ENCODE results near the gene GPX3.

Gene GPX3, protein sequence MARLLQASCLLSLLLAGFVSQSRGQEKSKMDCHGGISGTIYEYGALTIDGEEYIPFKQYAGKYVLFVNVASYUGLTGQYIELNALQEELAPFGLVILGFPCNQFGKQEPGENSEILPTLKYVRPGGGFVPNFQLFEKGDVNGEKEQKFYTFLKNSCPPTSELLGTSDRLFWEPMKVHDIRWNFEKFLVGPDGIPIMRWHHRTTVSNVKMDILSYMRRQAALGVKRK

DNA sequence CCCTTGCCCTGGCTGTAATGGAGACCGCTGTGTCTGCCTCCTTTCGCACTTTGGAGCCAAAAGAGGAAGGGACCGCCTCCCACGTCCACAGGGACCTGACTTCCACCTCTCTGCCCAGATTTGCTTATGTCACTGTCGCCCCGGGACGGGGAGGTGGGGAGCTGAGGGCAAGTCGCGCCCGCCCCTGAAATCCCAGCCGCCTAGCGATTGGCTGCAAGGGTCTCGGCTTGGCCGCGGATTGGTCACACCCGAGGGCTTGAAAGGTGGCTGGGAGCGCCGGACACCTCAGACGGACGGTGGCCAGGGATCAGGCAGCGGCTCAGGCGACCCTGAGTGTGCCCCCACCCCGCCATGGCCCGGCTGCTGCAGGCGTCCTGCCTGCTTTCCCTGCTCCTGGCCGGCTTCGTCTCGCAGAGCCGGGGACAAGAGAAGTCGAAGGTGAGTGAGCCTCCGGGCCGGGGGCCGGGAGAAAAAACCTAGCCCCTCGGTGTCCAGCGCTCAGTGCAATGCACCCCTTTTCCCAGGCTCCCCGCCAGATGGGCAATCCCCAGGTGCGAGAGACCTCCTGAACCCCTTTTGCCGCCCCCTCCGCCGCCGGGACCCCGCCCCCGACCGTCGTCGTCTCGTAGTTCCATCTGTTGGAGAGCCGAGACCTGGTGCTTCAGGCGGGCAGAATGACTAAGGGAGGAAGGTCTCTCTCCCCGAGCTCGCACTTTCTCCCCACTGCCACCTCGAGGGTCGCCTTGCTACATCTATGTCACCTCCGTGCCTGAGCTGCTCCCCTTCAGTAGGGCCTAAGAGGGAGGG, at the start of gene GPX3:
Gene GPX3 (plus strand): TSS at position 288 of the 807 bp plus-strand sequence. CDS start 64 bp downstream, at position 352.
- peak; percentile 74 for DNase-seq

DNA sequence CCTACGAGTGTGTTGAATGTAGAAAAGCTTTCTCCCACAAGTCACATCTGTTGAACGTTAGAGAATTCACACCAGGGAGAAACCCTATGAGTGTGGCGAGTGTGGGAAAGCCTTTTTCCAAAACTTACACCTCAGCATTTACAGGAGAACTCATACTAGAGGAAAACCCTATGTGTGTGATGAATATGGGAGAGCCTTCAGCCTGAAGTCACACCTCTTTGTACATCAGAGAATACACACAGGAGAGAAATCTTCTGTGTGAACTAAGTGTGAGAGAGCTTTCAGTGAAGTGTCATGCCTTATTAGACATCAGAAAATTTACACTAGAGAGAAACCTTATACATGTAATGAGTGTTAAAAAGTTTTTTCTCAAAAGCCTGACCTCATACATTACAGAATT, 41.8 kb upstream of the GPX3 start:
- DNase-seq: no peak

DNA sequence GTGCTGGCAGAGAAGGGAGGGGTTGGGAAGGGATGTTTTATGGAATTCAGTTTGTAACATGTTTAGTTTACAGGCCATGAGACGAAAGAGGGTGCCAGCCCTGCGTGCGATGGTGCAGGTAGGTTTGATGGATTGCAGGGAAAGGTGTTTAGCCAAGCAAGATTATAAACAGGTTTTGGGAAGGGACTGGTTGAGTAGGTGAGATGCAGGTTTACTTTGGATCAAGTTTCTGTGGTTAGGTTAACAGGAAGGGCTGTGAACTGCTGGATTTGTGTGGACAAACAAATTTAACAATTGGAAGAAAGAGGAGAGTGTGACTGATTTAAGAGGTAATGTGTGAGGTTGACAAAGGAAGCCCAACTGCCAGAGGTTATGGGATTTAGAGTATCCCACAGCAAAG, 32.6 kb upstream of the GPX3 start:
- no peak for DNase-seq

DNA sequence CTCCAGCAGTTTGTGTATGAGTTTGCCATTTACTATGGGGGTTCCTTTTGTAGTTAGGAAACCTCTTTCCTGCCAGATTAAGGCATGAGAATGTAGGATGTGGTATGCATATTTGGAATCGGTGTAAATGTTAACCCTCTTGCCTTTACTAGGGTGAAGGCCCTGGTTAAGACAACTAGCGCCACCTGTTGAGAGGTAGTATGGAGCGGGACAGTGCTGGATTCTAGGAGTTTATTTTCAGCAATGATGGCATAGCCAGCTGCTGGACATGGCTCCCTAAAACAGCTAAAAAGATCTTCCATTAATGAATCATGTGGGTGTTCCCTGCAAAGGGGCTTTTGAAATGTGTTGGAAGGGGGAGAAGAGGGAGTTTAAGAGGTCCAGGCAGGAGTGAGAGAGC, 30.7 kb upstream of the GPX3 start:
- no peak for DNase-seq

DNA sequence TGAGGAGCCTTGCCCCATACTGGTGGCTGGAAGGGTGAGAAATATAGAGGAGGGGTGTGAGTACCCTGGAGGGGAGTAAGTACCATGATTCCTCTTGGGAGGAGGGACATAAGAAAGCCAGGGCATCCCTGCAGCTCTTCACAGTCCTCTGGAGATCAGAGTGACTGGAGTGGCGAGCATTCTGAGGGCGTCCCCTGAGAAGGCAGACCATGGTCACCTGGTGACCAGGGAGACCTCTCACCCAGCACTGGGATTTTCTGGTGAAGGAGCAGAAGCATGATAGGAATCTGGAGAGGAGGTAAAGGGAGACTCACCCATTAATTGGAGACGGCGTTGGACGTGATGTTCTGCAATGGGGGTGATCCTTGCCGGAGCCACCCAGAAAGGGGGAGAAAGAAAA, 27.7 kb upstream of the GPX3 start:
- no peak for DNase-seq

DNA sequence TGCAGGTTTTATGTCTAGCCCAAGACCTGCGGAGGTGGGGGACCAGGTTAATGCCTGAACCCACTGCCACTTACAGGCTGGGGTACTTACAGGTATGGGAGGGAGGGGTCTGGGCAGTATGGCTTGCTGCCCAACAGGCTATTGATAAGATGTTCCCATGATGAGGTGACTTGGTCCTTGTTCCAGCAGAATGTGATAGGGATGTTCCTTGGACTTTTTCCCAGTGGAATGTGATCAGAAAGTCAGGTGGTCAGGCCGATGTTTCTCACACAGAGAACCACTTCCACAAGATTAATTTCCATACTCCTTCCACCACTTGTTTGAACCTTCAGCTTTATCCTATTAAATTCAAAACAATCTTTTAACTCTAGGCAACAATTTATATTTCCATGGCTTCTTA, 27.0 kb upstream of the GPX3 start:
- no peak for DNase-seq

DNA sequence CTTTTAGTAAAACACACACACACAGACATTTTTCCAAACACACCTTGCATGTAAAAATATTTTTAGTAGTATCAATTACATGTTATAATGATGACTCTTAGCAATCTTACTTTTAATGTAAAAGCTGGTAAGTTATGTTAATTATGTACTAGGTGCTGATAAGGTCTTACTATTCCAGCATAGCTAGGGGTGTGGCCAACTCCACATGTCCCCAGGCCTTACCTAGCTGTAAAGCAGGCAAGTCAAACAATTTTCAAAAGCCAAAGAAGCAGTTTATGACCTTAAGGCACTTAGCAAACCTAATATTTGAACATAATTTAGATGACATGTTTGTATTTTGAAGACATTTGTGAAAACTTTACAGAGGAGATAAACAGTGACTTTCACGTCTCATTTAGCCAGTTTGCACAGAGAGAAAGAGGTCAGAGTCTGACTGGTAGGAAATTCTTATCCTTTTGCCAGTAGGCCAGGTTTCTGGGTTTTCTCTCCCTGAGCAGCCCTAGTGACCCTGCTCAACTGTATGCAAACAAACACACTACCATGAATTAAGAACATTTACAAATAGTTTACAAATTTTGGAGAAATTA, 26.5 kb upstream of the GPX3 start:
- DNase-seq: no peak

DNA sequence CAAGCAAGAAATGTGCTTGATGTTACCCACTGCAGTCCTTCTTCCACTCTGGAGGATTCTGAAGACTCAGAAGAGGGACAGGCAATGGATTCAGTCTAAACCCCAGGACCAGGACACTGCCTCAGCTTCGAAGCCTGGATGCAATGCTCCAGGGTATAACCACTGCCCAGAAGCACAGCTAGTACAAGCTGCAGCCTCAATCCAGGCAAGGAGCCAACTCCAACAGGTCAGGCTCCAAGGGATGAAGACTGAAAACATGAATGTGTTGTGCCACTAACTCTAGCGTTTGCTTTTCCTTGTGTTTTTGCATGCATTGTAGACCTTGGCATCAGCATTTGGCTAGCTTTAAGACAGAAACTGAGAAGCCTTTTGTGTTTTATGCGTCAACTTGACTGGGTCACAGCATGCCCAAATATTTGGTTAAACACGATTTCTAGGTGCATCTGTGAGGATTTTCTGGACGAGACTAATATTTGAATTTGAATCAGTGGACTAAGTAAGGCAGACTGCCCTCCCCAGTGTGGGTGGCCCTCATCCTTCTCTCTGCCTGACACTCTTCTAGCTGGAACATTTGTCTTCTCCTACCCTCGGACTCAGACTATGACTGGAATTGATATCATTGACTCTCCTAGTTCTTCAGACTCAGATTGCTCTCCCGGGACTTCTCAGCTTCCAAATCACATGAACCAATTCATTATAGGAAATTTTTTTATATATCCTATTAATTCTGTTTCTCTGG, 20.5 kb upstream of the GPX3 start:
- no peak for DNase-seq

DNA sequence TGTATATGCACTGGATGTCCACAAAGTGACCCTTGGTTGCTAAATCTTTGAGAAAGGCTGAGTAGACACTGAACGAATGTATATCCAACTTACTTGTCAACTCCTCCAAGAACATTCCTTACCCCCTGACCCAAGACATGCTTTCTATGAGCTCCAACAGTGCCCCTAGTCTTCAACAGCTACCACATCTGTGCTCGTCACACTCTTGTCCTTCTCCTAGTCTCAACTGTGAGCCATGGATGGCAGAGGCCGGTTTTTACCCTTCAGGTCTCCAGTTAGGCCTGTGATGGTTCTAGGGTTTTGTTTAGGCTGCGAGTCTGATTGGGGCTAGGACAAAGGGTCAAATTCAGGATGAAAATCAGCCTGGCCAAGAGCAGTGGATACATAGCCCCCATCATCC, 19.0 kb upstream of the GPX3 start:
- no peak for DNase-seq

DNA sequence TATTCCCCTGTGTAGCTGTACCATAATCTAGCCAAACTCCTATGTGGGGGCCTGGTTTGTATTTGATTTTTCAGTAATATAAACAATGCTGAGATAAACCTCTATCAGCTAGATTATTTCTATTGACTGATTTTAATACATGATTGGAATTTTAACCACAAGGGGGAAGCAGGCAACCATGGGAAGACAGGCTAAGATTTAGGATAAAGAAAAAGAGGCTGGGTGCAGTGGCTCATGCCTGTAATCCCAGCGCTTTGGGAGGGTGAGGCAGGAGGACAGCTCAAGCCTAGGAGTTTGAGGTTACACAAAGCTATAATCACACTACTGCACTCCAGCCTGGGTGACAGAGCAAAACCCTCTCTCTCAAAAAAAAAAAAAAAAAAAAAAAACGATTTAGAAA, 18.1 kb upstream of the GPX3 start:
- DNase-seq: no peak

DNA sequence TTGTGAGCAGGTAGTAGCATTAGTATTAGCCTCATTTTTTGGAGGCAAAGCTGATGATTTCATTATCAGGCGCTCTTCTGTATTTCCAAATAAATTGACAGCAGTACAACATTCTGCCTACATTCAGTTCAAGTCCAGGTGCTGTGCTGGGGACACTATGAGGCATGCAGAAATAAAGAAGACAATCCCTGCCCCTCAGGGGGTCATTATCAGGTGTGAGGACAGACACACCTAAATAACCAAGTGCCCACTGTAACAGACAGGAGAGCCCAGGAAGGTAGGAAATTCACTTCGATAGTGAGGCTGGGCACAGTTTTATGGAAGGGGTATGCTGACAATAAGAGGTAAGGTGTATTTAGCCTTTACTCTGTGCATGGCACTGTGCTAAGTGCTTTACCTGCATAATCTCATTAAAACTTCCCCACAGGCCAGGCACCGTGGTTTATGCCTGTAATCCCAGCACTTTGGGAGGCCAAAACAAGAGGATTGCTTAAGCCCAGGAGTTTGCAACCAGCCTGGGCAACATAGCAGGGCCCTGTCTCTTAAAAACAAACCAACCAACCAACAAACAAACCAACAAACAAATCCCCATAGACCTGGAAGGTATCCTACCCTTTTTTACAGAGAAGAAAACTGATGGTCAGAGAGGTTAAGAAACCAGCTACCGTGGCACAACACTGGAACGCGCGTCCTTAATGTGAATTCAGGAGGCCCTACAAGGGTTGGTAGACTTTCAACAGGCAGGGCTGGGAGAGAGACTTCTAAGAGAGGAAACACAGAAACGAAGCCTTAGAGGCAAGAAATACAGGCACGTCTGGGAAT, 17.5 kb upstream of the GPX3 start:
- DNase-seq: no peak

DNA sequence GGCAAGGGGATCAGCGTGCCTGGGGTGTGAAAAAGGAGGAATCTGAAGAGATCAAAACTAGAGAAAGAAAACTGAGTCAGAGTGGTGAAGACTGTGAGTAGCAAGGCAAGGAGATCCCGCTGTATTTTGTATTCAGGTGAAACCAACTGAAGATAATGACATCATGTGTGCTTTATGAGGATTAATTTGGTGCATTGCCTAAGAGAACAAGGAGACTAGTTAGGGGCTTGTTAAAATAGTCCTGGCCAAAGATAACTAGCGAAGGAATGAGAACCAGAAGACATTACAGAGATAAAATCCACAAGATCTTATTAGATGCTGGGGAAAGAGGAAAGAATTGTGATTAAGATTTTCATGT, 16.9 kb upstream of the GPX3 start:
- DNase-seq: no peak

DNA sequence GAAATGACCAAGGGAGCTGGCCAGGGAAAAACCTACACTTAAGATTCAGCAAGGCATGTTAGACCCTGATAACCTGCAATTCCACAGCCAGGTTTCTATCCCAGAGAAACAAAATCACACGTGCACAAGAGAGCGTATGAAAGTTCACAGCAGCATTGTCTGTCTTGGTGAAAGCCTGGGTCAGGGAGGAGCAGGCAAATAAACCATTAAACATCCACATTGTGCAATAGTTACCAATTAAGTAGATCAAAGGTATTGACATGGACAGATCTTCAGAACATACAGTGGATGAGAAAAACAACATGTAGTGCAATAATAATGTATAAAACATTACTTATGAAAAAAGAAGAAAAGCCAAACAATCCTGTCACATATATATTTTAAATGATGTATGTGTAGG, 15.9 kb upstream of the GPX3 start:
- DNase-seq: no peak

DNA sequence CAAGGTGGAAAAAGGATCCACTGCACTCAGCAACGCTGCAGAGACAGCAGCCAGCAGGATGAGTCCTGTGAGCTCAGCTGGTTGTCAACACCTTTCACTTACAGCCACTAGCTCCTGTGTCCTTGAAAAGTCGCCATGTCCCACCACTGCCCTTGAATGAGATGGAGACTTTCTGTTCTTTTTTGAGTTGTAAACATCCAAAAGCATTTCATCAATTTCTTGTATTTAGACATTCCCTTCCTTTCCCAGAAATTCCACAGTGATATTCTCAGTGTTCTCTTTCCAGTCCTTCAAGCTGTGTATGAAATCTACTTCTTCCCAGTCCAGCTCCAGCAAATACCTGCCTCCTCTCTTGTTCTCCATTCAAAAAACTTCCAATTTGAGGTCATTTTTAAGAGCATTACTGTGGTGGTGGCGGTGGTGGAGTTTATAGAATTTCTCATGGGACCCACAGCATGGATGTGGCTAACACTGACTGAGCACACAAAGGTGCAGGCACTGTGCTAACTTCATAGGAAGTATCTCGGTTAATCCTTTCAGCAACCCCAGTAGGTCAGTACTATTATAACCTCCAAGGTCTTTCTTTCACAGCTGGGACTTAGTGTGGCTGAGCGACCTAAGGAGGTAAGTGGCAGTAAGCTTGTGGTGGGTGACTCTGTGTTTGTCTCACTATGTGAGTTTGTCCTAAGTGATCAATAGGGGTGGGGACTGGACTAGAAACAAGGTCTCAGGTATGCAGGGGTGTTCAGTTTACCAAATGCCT, 15.0 kb upstream of the GPX3 start:
- no peak for DNase-seq

DNA sequence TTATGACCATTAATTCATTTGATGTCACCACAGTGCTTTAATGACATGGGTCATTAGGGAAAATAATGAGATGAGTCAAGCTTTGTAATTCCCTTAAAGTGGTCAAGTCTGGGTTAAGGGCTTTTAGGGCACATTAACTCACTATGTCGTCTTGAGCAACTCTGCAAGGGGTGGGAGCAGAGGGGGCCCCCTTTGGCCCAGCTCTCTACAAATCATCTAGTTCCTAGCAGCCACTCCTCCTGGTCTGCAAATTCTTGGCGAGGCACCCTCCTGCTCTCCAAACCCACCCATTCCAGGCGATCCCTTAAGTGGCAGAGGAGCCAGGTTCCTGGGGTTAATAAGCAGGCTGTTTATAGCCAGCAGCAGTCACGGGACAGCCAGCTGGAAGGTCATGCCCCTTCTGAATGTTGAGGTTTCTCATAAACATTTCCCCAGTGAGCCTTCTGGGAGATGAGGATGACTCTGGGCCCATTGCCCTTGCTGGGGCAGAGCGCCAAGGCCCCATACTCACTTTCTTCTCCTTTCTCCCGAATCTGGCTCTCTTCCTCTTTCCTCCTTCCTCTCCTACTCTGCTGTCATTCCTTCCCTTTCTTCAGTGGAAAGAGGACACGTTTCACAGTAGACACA, 14.3 kb upstream of the GPX3 start:
- DNase-seq: no peak

DNA sequence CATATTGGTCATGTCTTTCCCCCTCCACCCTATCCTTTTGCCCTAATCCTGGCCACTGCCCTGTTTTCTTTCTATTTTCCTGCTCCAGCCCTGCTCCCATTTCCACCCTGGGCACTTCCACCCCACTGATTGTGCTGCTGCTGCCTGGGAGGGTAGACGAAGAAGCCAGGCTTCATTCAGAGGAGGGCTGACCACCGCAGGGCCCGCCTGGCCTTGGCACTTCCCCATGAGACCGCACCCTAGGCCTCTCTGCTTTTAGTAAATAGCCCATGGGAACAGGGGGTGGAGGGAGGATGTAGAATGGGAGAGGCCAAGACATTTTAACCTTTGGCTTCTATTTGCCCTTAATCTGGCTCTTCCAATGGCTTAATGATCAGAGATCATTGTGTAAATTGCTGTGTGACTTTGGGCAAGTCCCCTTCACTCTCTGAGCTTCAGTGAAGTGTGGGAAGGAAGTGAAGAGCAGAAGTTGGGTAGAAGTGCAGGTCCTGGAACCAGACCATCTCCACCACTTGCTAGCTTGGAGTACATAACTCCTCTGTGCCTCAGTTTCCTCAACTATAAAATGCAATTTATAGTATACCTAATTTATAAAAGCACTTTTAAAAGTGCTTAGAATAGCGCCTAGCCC, 13.6 kb upstream of the GPX3 start:
- DNase-seq: no peak

DNA sequence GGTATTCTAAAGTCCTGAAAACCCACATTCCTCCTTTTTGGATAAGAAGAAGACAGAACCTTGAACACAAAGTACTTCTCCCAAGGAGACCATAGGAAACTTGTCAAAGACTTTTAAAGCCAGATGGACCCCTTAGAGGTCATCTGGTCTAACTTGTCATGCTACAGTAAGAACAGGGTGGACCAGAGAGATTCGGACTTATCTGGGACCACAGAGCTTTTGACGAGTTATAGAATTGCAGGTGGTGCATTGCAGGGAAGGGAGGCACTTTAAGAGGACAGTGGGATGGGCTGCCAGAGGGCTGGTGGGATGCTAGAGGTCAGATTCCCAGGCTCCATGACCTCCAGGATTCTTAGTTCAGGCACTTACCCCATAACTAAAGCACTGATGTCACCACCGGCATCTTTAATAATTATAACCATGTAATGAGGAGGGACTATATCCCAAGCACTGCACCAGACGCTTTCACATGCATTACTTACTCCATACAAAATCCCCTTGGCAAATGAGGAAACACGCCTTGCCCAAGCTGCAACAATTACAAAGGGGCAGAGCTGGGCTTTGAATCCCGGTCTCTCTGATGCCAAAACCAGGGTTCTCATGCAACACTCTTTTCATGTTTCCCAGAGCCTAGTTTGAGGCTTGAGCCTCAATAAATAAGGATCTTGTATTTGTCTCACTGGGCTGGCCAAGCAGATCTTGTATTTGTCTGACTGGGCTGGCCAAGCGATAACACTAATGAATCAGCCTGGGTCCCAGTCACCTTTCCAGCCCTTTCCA, 12.8 kb upstream of the GPX3 start:
- no peak for DNase-seq

DNA sequence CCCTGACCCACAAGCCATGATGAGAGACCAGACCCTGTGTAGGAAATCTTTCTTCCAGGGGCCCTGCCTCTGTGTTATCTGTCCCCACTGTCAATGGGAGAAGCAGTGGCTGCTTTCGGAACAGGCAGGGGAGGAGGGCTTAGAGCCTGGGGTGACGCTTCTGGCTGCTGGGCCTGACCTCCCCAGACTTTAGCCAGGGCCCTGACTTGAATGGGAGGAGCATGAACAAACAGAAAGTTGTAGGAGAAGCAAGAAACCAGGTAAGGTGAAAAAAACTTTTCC, 12.2 kb upstream of the GPX3 start:
- no peak for DNase-seq

DNA sequence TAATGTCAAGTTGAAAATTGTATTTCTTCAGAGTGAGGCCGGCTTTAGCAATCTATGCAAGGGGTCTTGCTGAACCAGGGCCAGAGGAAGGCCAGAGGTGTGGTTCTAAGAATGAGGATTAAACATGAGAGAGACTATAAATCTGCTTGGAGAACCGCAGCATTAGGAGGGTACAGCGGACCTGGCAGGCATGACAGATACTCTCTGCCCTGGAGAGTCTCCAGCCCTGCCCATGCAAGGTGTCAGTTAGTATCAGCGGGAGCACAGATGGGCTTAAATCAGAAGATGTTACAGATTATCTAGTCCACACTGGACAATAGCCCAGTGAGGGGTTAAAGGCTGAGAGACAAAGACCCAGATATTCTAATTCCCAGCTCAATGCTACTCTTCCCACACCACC, 11.5 kb upstream of the GPX3 start:
- no peak for DNase-seq

DNA sequence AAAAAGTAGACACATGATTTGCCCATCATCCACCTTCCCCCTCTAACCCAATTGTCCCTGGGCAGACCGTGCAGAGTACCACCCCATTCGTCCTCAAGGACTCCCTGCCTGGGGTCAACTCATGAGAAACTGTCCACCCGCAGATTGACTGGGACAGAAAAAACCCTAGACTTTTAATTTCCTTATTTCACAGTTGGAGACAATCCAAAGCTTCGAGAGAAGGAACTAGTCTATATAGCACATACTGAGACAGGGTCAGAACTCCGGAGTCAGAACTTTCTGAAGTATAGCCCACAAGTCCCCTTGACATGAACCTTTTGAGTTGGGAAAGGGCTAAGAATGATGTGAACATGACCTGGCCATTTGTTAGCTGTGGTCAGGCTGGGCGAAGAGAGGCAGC, 7.5 kb upstream of the GPX3 start:
- DNase-seq: no peak
